ENCODE measurements around the gene WNT7B. TPM values are rescaled to one million over a fixed set of nuclear protein-coding genes. Genes with fewer than 3 reads are reported as not detected.

Gene WNT7B
- total RNA-seq, 1 donor from 2014 or later: 0.15 TPM

GRCh38 chr22:45964926-45965527 is 11.9 kb downstream of the WNT7B start:
- Mint-ChIP-seq H3K4me3 (ENCODE audit: unreplicated experiment) (no peak overlapping the region), H3K9me3 (ENCODE audit: low read depth) (no peaks in the 10 kb centered on the region), H3K36me3 (ENCODE audit: low read depth) (no peaks in the 10 kb centered on the region), H3K27me3 (ENCODE audit: low read depth) (peaks cover 7% of the 10 kb centered on the region), H3K4me1 (ENCODE audit: low read depth) (peaks cover 3% of the 10 kb centered on the region), H3K27ac (ENCODE audit: unreplicated experiment) (no peak overlapping the region)
- no peak for TF ChIP-seq CTCF (IDR thresholded peaks at IDR 0.05)
- DNase-seq (ENCODE audit: low spot score): no peak

- Mint-ChIP-seq H3K4me3 (ENCODE audit: unreplicated experiment) (no peak overlapping the region), H3K9me3 (ENCODE audit: low read depth) (no peaks in the 10 kb centered on the region), H3K27ac (ENCODE audit: unreplicated experiment) (no peak overlapping the region), H3K27me3 (ENCODE audit: low read depth) (peaks cover 2% of the 10 kb centered on the region), H3K4me1 (ENCODE audit: low read depth) (peaks cover 3% of the 10 kb centered on the region), H3K36me3 (ENCODE audit: low read depth) (no peaks in the 10 kb centered on the region)
- no peak for TF ChIP-seq CTCF (IDR thresholded peaks at IDR 0.05)
- no peak for DNase-seq (ENCODE audit: low spot score)
Measured at GRCh38 chr22:45964372-45964771, 12.6 kb downstream of the WNT7B start.

- no peaks in the 10 kb centered on the region for H3K36me3 Mint-ChIP-seq (ENCODE audit: low read depth)
Measured at GRCh38 chr22:45963821-45964220, 13.1 kb downstream of the WNT7B start.

GRCh38 chr22:45962756-45963324 is 14.1 kb downstream of the WNT7B start:
- H3K4me3 Mint-ChIP-seq (ENCODE audit: unreplicated experiment): no peak overlapping the region
- no peaks in the 10 kb centered on the region for H3K9me3 Mint-ChIP-seq (ENCODE audit: low read depth)
- H3K36me3 Mint-ChIP-seq (ENCODE audit: low read depth): no peaks in the 10 kb centered on the region
- TF ChIP-seq CTCF (IDR thresholded peaks at IDR 0.05): no peak
- no peak for DNase-seq (ENCODE audit: low spot score)
- peaks cover 2% of the 10 kb centered on the region for H3K27me3 Mint-ChIP-seq (ENCODE audit: low read depth)
- H3K27ac Mint-ChIP-seq (ENCODE audit: unreplicated experiment): no peak overlapping the region
- peaks cover 3% of the 10 kb centered on the region for H3K4me1 Mint-ChIP-seq (ENCODE audit: low read depth)

More at GRCh38 chr22:45963821-45964220, 13.1 kb downstream of the WNT7B start:
- peaks cover 3% of the 10 kb centered on the region for H3K4me1 Mint-ChIP-seq (ENCODE audit: low read depth)
- no peak overlapping the region for H3K4me3 Mint-ChIP-seq (ENCODE audit: unreplicated experiment)
- TF ChIP-seq CTCF (IDR thresholded peaks at IDR 0.05): no peak
- DNase-seq (ENCODE audit: low spot score): no peak
- H3K9me3 Mint-ChIP-seq (ENCODE audit: low read depth): no peaks in the 10 kb centered on the region
- H3K27me3 Mint-ChIP-seq (ENCODE audit: low read depth): peaks cover 2% of the 10 kb centered on the region
- no peak overlapping the region for H3K27ac Mint-ChIP-seq (ENCODE audit: unreplicated experiment)

- Mint-ChIP-seq H3K4me1 (ENCODE audit: low read depth) (peaks cover 3% of the 10 kb centered on the region), H3K4me3 (ENCODE audit: unreplicated experiment) (no peak overlapping the region), H3K27me3 (ENCODE audit: low read depth) (peaks cover 2% of the 10 kb centered on the region), H3K36me3 (ENCODE audit: low read depth) (no peaks in the 10 kb centered on the region), H3K9me3 (ENCODE audit: low read depth) (no peaks in the 10 kb centered on the region), H3K27ac (ENCODE audit: unreplicated experiment) (no peak overlapping the region)
- no peak for DNase-seq (ENCODE audit: low spot score)
- no peak for TF ChIP-seq CTCF (IDR thresholded peaks at IDR 0.05)
Measured at GRCh38 chr22:45962434-45962718, 14.6 kb downstream of the WNT7B start.
